WERI-Rb-1 (cell line): Measurements from ENCODE around the gene NDRG4.

ENCODE experiments used
- DNase-seq: peaks from one replicate; pipeline ENCODE4 v3.0.0-alpha.2; 2020
- H3K27ac ChIP-seq: fragments of 250-450 bp; sonication (Bioruptor Pico); 2 replicates; pipeline ENCODE4 v1.5.1; 2020; ENCODE audit warnings: mild to moderate bottlenecking, moderate library complexity
- H3K27me3 ChIP-seq: fragments of 250-450 bp; sonication (Bioruptor Pico); 2 replicates; pipeline ENCODE4 v1.5.1; 2021; ENCODE audit warnings: mild to moderate bottlenecking, low read depth, moderate library complexity; ENCODE audit not compliant: insufficient read depth, severe bottlenecking
- H3K36me3 ChIP-seq: fragments of 250-450 bp; sonication (Bioruptor Pico); 2 replicates; pipeline ENCODE4 v1.5.1; 2020; ENCODE audit warnings: mild to moderate bottlenecking, moderate library complexity
- H3K4me3 ChIP-seq: 2 replicates; pipeline ENCODE4 v1.5.1; 2011; ENCODE audit warnings: low read depth, mild to moderate bottlenecking, control low read depth, low read length
- H3K9me3 ChIP-seq: fragments of 250-450 bp; sonication (Bioruptor Pico); 2 replicates; pipeline ENCODE4 v1.5.1; 2021; ENCODE audit warnings: mild to moderate bottlenecking, moderate library complexity; ENCODE audit not compliant: severe bottlenecking
- TF ChIP-seq, protein P1 (sequence below): IDR thresholded peaks from 2 replicates; pipeline ENCODE4 v1.5.1; 2011; ENCODE audit warnings: low read depth, mild to moderate bottlenecking, control low read depth, inconsistent platforms, low read length

The NDRG4 gene

DNA sequence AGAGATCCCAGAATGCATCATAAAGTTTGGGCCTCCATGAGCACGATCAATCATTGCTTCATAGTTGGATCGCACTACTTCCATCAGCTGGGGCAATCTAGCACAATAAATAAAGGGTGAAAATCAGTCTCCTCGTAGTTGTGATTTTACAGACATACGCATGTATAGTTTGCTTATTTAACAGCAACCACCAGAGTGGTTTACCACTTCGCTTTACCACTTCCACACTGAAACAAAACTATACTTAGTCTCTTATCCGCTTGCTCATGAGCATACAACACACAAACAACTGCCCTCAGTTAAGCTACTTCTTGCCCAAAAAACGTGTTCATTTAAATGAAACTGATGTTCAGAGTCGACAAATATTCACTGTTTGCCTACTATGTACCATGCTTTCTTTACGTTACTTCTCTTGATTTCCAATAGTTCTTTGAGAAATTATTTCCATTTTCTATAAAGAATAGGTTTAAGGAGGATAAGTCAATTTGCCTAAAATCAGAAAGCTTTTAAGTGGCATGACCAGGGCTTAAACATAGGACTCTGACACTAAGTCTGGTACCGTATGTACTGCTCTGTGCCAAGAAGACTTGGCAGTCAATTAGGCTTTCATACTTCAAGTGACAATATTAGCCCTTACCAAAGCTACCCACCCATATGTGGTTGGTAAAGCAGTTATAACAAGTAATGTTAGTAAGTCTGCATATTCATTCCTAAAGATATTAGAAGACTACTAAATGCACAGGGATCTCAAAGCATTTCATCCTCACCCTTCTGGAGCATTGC is 37.4 kb downstream of the NDRG4 start:
- TF ChIP-seq, protein P1, sequence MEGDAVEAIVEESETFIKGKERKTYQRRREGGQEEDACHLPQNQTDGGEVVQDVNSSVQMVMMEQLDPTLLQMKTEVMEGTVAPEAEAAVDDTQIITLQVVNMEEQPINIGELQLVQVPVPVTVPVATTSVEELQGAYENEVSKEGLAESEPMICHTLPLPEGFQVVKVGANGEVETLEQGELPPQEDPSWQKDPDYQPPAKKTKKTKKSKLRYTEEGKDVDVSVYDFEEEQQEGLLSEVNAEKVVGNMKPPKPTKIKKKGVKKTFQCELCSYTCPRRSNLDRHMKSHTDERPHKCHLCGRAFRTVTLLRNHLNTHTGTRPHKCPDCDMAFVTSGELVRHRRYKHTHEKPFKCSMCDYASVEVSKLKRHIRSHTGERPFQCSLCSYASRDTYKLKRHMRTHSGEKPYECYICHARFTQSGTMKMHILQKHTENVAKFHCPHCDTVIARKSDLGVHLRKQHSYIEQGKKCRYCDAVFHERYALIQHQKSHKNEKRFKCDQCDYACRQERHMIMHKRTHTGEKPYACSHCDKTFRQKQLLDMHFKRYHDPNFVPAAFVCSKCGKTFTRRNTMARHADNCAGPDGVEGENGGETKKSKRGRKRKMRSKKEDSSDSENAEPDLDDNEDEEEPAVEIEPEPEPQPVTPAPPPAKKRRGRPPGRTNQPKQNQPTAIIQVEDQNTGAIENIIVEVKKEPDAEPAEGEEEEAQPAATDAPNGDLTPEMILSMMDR = no peak
- H3K36me3 ChIP-seq = peaks cover 99% of the 10 kb centered on the region

DNA sequence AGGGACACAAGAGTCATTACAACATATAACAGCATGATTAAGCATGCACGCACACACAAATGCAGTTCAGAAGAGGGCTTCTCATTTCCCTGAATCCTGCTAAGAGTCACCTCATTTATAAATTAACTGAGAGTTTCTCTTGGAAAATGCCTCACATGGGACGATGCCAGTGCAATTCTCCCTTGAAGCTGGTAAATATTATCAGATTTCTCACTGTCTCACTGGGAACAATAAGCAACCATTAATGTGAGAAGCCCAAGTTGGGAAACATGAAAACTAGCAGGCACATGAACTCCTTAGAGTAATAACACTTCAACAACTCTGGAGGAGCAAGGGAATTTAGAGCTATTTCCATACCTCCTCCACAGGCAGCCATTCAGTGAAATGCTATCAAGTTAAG is 41.8 kb downstream of the NDRG4 start:
- Histone ChIP-seq H3K4me3 (no peak overlapping the region), H3K9me3 (no peaks in the 10 kb centered on the region), H3K27ac (no peak overlapping the region), H3K27me3 (no peaks in the 10 kb centered on the region), H3K36me3 (peaks cover 97% of the 10 kb centered on the region)
- DNase-seq = no peak
- TF ChIP-seq, protein P1 = no peak

More for the DNA sequence above, 37.4 kb downstream of the NDRG4 start:
- Histone ChIP-seq H3K27me3 (no peaks in the 10 kb centered on the region), H3K9me3 (no peaks in the 10 kb centered on the region), H3K4me3 (no peak overlapping the region), H3K27ac (no peak overlapping the region)
- DNase-seq = no peak

DNA sequence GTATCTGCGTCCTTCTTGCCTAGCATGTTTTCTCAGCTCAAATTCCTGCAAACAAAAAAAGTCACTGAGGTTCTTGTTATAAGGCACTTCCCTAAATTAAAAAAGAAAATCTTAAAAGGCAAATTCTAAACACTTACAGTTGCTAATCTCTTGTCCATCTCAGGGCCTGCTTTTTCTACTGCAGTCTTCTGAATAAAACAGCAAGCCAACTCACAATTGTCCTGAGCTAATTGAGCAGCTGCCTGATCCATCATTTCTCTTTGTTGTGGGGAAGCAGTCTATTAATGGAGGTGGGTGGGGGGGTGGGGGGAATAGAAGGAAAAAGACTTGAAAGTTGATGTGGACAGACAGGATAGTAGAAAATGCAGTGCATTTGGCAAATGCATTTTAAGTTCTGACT is 42.3 kb downstream of the NDRG4 start:
- H3K4me3 ChIP-seq = no peak overlapping the region
- H3K27me3 ChIP-seq = no peaks in the 10 kb centered on the region
- no peaks in the 10 kb centered on the region for H3K9me3 ChIP-seq
- H3K27ac ChIP-seq = no peak overlapping the region
- DNase-seq = no peak
- H3K36me3 ChIP-seq = peaks cover 97% of the 10 kb centered on the region
- TF ChIP-seq, protein P1 = no peak

DNA sequence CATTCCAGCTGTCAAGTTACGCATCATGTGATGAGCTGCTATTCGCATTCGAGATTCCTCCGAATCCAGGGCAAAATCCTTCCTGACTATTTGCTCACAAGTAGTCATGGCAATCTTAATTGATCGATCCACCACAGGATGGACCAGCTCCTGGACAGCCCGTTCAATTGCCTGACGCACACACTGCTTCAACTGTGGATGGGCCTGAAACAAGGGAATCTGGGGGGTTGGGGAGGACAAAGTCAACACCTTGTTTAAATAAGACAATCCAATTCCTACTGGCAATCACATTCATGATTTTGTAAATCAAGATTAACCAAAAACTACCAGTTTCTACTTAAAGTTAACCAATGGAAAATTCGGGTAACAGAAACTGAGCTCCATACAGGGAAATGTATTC is 43.7 kb downstream of the NDRG4 start:
- Histone ChIP-seq H3K9me3 (no peaks in the 10 kb centered on the region), H3K4me3 (no peak overlapping the region), H3K27me3 (no peaks in the 10 kb centered on the region), H3K27ac (no peak overlapping the region), H3K36me3 (peaks cover 97% of the 10 kb centered on the region)
- TF ChIP-seq, protein P1 = no peak
- DNase-seq = no peak

DNA sequence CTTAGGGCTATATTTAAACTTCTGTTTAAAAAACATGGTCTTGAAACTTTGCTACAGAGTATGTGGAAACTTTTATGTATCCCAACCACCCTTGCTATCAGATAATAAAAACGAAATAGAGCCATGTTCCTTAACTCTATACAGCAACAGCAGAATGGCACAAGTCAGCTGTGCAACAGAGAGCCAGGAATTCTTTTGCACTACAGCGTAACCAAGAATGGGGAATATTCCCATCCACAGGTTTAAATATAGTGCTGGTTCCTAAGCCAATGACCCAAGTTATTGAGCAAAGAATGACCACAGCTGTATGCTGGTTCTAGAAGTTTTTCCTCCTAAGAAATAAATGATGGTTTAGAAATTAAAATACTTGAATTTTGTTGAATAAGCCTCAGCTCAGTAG is 48.4 kb downstream of the NDRG4 start:
- no peak overlapping the region for H3K4me3 ChIP-seq
- peaks cover 90% of the 10 kb centered on the region for H3K36me3 ChIP-seq
- TF ChIP-seq, protein P1 = no peak
- H3K27ac ChIP-seq = no peak overlapping the region
- no peaks in the 10 kb centered on the region for H3K27me3 ChIP-seq
- H3K9me3 ChIP-seq = no peaks in the 10 kb centered on the region
- no peak for DNase-seq

DNA sequence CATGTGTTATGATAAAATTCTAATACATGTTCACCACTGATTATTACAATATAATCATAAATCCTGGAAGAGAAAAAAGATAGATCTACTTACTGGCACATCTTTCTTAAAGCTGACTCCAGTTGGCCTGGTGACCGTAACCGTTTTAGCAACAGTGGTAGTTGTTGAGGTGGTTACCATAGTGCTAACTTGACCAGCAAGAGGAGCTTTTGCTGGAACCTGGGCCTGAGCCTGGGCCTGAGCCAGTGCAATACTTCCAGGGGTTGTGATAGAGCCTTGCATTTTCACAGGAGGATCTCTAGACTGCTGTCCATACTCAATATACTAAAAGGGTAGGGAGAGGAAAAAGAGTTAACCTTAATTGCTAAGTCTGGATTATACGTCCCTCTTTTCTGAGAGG is 51.6 kb downstream of the NDRG4 start:
- H3K27ac ChIP-seq = no peak overlapping the region
- no peak for DNase-seq
- no peak overlapping the region for H3K4me3 ChIP-seq
- H3K36me3 ChIP-seq = peaks cover 88% of the 10 kb centered on the region
- H3K9me3 ChIP-seq = no peaks in the 10 kb centered on the region
- no peaks in the 10 kb centered on the region for H3K27me3 ChIP-seq
- TF ChIP-seq, protein P1 = no peak
